Trophoblast cell (in vitro differentiated cells and primary cell): Measurements from ENCODE around the gene BTBD10.
"Not testable (repeated sequence)": the region's sequence is repeated elsewhere in the genome, so short reads cannot be mapped to it uniquely, and the experiment has no call there.

Experiments used
- DNase-seq, 2 donors: peaks; one replicate each; pipeline ENCODE4 v3.0.0-alpha.2; 2016
- H2AFZ ChIP-seq: 2 replicates; pipeline ENCODE4 v1.6.1; 2013; ENCODE audit warnings: low read length, moderate library complexity, mild to moderate bottlenecking; ENCODE audit not compliant: insufficient read depth, poor library complexity
- H2AK5ac ChIP-seq: 2 replicates; pipeline ENCODE4 v1.6.1; 2013; ENCODE audit warnings: mild to moderate bottlenecking, low read length
- H2BK120ac ChIP-seq: 2 replicates; pipeline ENCODE4 v1.6.1; 2013; ENCODE audit warnings: low read length, mild to moderate bottlenecking, moderate library complexity; ENCODE audit not compliant: insufficient read depth, poor library complexity
- H2BK12ac ChIP-seq: 2 replicates; pipeline ENCODE4 v1.6.1; 2013; ENCODE audit warnings: mild to moderate bottlenecking, low read length, moderate library complexity
- H2BK5ac ChIP-seq: 2 replicates; pipeline ENCODE4 v1.6.1; 2013; ENCODE audit warnings: low read length, low read depth, moderate library complexity, mild to moderate bottlenecking; ENCODE audit not compliant: poor library complexity
- H3K14ac ChIP-seq: 2 replicates; pipeline ENCODE4 v1.6.1; 2013; ENCODE audit warnings: mild to moderate bottlenecking, low read length
- H3K18ac ChIP-seq: 2 replicates; pipeline ENCODE4 v1.6.1; 2013; ENCODE audit warnings: mild to moderate bottlenecking, low read length
- H3K23ac ChIP-seq: 2 replicates; pipeline ENCODE4 v1.6.1; 2013; ENCODE audit warnings: low read length
- H3K27ac ChIP-seq: 2 replicates; pipeline ENCODE4 v1.5.1; 2013; ENCODE audit warnings: low read depth, mild to moderate bottlenecking, inconsistent platforms, low read length, moderate library complexity
- H3K27me3 ChIP-seq: 2 replicates; pipeline ENCODE4 v1.6.1; 2013; ENCODE audit warnings: inconsistent platforms, mild to moderate bottlenecking, low read length, moderate library complexity; ENCODE audit not compliant: insufficient read depth
- H3K36me3 ChIP-seq, 2 experiments: 1 replicate in 1 of 2; 2 replicates in 1 of 2; pipeline ENCODE4 v1.6.1; 2013; ENCODE audit warnings: low read length in 2 of 2, mild to moderate bottlenecking in 2 of 2, moderate library complexity in 1 of 2; ENCODE audit not compliant: insufficient read depth in 2 of 2, control insufficient read depth in 1 of 2
- H3K4ac ChIP-seq: 2 replicates; pipeline ENCODE4 v1.6.1; 2013; ENCODE audit warnings: low read depth, mild to moderate bottlenecking, low read length, moderate library complexity
- H3K4me1 ChIP-seq, 2 experiments: 1 replicate in 1 of 2; 2 replicates in 1 of 2; pipeline ENCODE4 v1.6.1; 2013; ENCODE audit warnings: low read length in 2 of 2, mild to moderate bottlenecking in 2 of 2, moderate library complexity in 1 of 2; ENCODE audit not compliant: insufficient read depth in 2 of 2, control insufficient read depth in 1 of 2
- H3K4me2 ChIP-seq: 2 replicates; pipeline ENCODE4 v1.6.1; 2013; ENCODE audit warnings: inconsistent platforms, mild to moderate bottlenecking, low read length, moderate library complexity
- H3K4me3 ChIP-seq: 2 replicates; pipeline ENCODE4 v1.5.1; 2013; ENCODE audit warnings: mild to moderate bottlenecking, low read depth, low read length, inconsistent platforms
- H3K79me1 ChIP-seq: one replicate; pipeline ENCODE4 v1.6.1; 2013; ENCODE audit warnings: low read length
- H3K79me2 ChIP-seq: 2 replicates; pipeline ENCODE4 v1.6.1; 2013; ENCODE audit warnings: low read length, mild to moderate bottlenecking; ENCODE audit not compliant: control insufficient read depth, insufficient read depth, poor library complexity
- H3K9ac ChIP-seq: 2 replicates; pipeline ENCODE4 v1.6.1; 2013; ENCODE audit warnings: mild to moderate bottlenecking, low read length
- H3K9me3 ChIP-seq: 2 replicates; pipeline ENCODE4 v1.6.1; 2013; ENCODE audit warnings: low read depth, mild to moderate bottlenecking, control low read depth, inconsistent platforms, low read length; ENCODE audit not compliant: insufficient read depth
- H4K12ac ChIP-seq: 2 replicates; pipeline ENCODE4 v1.6.1; 2013; ENCODE audit warnings: low read depth, mild to moderate bottlenecking, low read length, moderate library complexity
- H4K8ac ChIP-seq: 2 replicates; pipeline ENCODE4 v1.6.1; 2013; ENCODE audit warnings: low read depth, mild to moderate bottlenecking, low read length, moderate library complexity
- H4K91ac ChIP-seq: one replicate; pipeline ENCODE4 v1.6.1; 2013; ENCODE audit warnings: low read depth, mild to moderate bottlenecking, low read length, moderate library complexity
- WGBS: extraction: QIAGEN DNeasy Blood & Tissue Kit; methylation state at CpG from one replicate; pipeline ENCODE4 v1.1.7; 2013; ENCODE audit warnings: missing lambda C conversion rate; ENCODE audit not compliant: insufficient read length, insufficient coverage; ENCODE audit errors: extremely low coverage; 5-methylcytosine and 5-hydroxymethylcytosine counted together

Gene BTBD10

GRCh38 chr11:13405220-13405619 is 57.8 kb downstream of the BTBD10 start:
- Histone ChIP-seq H4K8ac (no peak overlapping the region), H3K18ac (no peak overlapping the region), H2AK5ac (no peak overlapping the region), H3K9me3 (no peaks in the 10 kb centered on the region), H3K23ac (no peak overlapping the region), H3K36me3 (peaks cover 0 to 1% of the 10 kb centered on the region in 2 experiments), H2AFZ (no peak overlapping the region), H3K4me3 (no peak overlapping the region), H3K4me1 (peaks cover 0 to 2% of the 10 kb centered on the region in 2 experiments), H4K12ac (no peak overlapping the region), H2BK12ac (no peak overlapping the region), H3K79me2 (no peaks in the 10 kb centered on the region), H4K91ac (no peak overlapping the region), H3K4me2 (no peak overlapping the region), H3K79me1 (no peaks in the 10 kb centered on the region), H3K27me3 (no peaks in the 10 kb centered on the region), H2BK5ac (no peak overlapping the region), H3K27ac (no peak overlapping the region), H2BK120ac (no peak overlapping the region), H3K14ac (no peak overlapping the region), H3K9ac (no peak overlapping the region), H3K4ac (no peak overlapping the region)
- no peak for DNase-seq
- no CpG with 5 or more reads among the region's 4 CpGs for WGBS

- not testable (repeated sequence) for H3K4ac ChIP-seq, H4K8ac ChIP-seq, H3K4me1 ChIP-seq, H3K18ac ChIP-seq, H3K9me3 ChIP-seq, H4K12ac ChIP-seq, H3K36me3 ChIP-seq, H3K4me3 ChIP-seq, H3K14ac ChIP-seq, H3K23ac ChIP-seq, H2BK12ac ChIP-seq, H2AK5ac ChIP-seq, H2BK5ac ChIP-seq, H3K4me2 ChIP-seq, H3K79me2 ChIP-seq, H2AFZ ChIP-seq, DNase-seq, H2BK120ac ChIP-seq, H3K79me1 ChIP-seq, H3K27me3 ChIP-seq, H3K27ac ChIP-seq, H3K9ac ChIP-seq, H4K91ac ChIP-seq
Observed at GRCh38 chr11:13398335-13398734, 64.7 kb downstream of the BTBD10 start.

- Histone ChIP-seq H2BK120ac (no peak overlapping the region), H3K23ac (no peak overlapping the region), H3K4ac (no peak overlapping the region), H4K91ac (no peak overlapping the region), H3K36me3 (peaks cover 3 to 6% of the 10 kb centered on the region in 2 experiments), H4K12ac (no peak overlapping the region), H2BK5ac (no peak overlapping the region), H3K9ac (no peak overlapping the region), H3K27ac (no peak overlapping the region), H3K27me3 (no peaks in the 10 kb centered on the region), H3K79me2 (no peaks in the 10 kb centered on the region), H3K4me2 (no peak overlapping the region), H3K4me3 (no peak overlapping the region), H2AFZ (no peak overlapping the region), H2AK5ac (no peak overlapping the region), H3K4me1 (no peaks in the 10 kb centered on the region), H2BK12ac (no peak overlapping the region), H4K8ac (no peak overlapping the region), H3K79me1 (no peaks in the 10 kb centered on the region), H3K18ac (no peak overlapping the region), H3K14ac (no peak overlapping the region), H3K9me3 (no peaks in the 10 kb centered on the region)
- DNase-seq: no peak
- no CpG with 5 or more reads among the region's 1 CpG for WGBS
Observed at GRCh38 chr11:13391217-13391616, 71.8 kb downstream of the BTBD10 start.

- Histone ChIP-seq H2BK12ac (no peak overlapping the region), H3K27ac (no peak overlapping the region), H4K12ac (no peak overlapping the region), H3K79me2 (no peaks in the 10 kb centered on the region), H3K14ac (no peak overlapping the region), H2BK120ac (no peak overlapping the region), H3K79me1 (no peaks in the 10 kb centered on the region), H3K18ac (no peak overlapping the region), H3K4ac (no peak overlapping the region), H2AFZ (no peak overlapping the region), H3K9me3 (no peaks in the 10 kb centered on the region), H4K8ac (no peak overlapping the region), H3K23ac (no peak overlapping the region), H3K4me1 (no peaks in the 10 kb centered on the region), H3K4me3 (no peak overlapping the region), H3K36me3 (peaks cover 3 to 6% of the 10 kb centered on the region in 2 experiments), H3K9ac (no peak overlapping the region), H2BK5ac (no peak overlapping the region), H2AK5ac (no peak overlapping the region), H3K4me2 (no peak overlapping the region), H3K27me3 (no peaks in the 10 kb centered on the region), H4K91ac (no peak overlapping the region)
- no CpG with 5 or more reads among the region's 5 CpGs for WGBS
- DNase-seq: no peak
Observed at GRCh38 chr11:13388741-13389140, 74.3 kb downstream of the BTBD10 start.
